ENCODE results near the gene PRR12.

GRCh38 chr19:49657493-49658138 lies 66.6 kb downstream of the PRR12 start:
- no peak for TF ChIP-seq POLR2AphosphoS5 (IDR thresholded peaks at IDR 0.05; ENCODE audit: low read depth, low read length)
- TF ChIP-seq CTCF (IDR thresholded peaks at IDR 0.05) = no peak
- TF ChIP-seq TCF7L2 (IDR thresholded peaks at IDR 0.05; ENCODE audit: low read depth, low read length) = no peak
- no peak for TF ChIP-seq REST (IDR thresholded peaks at IDR 0.05; ENCODE audit: insufficient read depth in 1 of 2, low read depth in 2 of 2, low read length in 1 of 2)
